BLaER1 treated with 17β-estradiol and CSF1 and Interleukin-3, amounts not matched to agents 10 nM and 100 nM (cell line): Measurements from ENCODE around the gene LRRC15.
A peak's percentile ranks its signal among the peaks of the same experiment; 100 is the strongest.

Experiments used
- H3K27ac ChIP-seq, 11 experiments: shearing (Covaris generic); formaldehyde crosslinking; 2 replicates each; pipeline ENCODE4 v1.8.1; 2022
- H3K27me3 ChIP-seq, 11 experiments: shearing (Covaris generic); formaldehyde crosslinking; 2 replicates each; pipeline ENCODE4 v1.8.1; 2022
- H3K36me3 ChIP-seq, 11 experiments: shearing (Covaris generic); formaldehyde crosslinking; 2 replicates each; pipeline ENCODE4 v1.8.1; 2022
- H3K4me1 ChIP-seq, 10 experiments: shearing (Covaris generic); formaldehyde crosslinking; 2 replicates each; pipeline ENCODE4 v1.8.1; 2022
- H3K4me2 ChIP-seq, 11 experiments: shearing (Covaris generic); formaldehyde crosslinking; 2 replicates each; pipeline ENCODE4 v1.8.1; 2022
- H3K4me3 ChIP-seq, 10 experiments: shearing (Covaris generic); formaldehyde crosslinking; 2 replicates each; pipeline ENCODE4 v1.8.1; 2022
- H3K9ac ChIP-seq, 11 experiments: shearing (Covaris generic); formaldehyde crosslinking; 2 replicates each; pipeline ENCODE4 v1.8.1; 2022
- H3K9me3 ChIP-seq, 11 experiments: shearing (Covaris generic); formaldehyde crosslinking; replicated peaks in 1 of 11; 2 replicates each; pipeline ENCODE4 v1.8.1; 2022
- H4K20me1 ChIP-seq, 11 experiments: shearing (Covaris generic); formaldehyde crosslinking; 2 replicates each; pipeline ENCODE4 v1.8.1; 2022
- Cebpa-rat ChIP-seq, 11 experiments: shearing (Covaris generic); IDR thresholded peaks; 2 replicates each; pipeline ENCODE4 v1.8.1; 2022

Gene LRRC15

GRCh38 chr3:194382892-194383223, 13.3 kb upstream of the LRRC15 start:
- H3K4me1 ChIP-seq, result peaks cover 0 to 16% (median 9%) of the 10 kb centered on the region in 10 experiments; a peak in 14 of 20 replicates
- H3K9ac ChIP-seq, result 0 out of 22 replicates have a peak overlapping the region, but pooled peaks of 1 of the 11 experiments have one; percentile 5
- H3K36me3 ChIP-seq, result no peaks in the 10 kb centered on the region
- peaks cover 0 to 32% (median 21%) of the 10 kb centered on the region in 11 experiments; a peak in 18 of 22 replicates for H3K9me3 ChIP-seq
- no peaks in the 10 kb centered on the region for H3K27me3 ChIP-seq
- peak overlapping the region in 8 of 11 experiments; percentile 23 to 64 (median 46); a peak in 14 of 22 replicates for H3K4me2 ChIP-seq
- no peaks in the 10 kb centered on the region for H4K20me1 ChIP-seq
- no peak overlapping the region for H3K4me3 ChIP-seq
- no peak for TF ChIP-seq Cebpa-rat (IDR thresholded peaks at IDR 0.05)
- no peak overlapping the region; a peak in 1 of 22 replicates for H3K27ac ChIP-seq

GRCh38 chr3:194382196-194382891, 12.8 kb upstream of the LRRC15 start:
- Histone ChIP-seq H3K4me3 (no peak overlapping the region), H3K9me3 (peaks cover 0 to 29% (median 16%) of the 10 kb centered on the region in 11 experiments; a peak in 18 of 22 replicates), H3K27me3 (no peaks in the 10 kb centered on the region), H3K4me1 (peaks cover 0 to 16% (median 9%) of the 10 kb centered on the region in 10 experiments; a peak in 14 of 20 replicates), H3K36me3 (no peaks in the 10 kb centered on the region), H3K4me2 (peak overlapping the region in 8 of 11 experiments; percentile 23 to 64 (median 46); a peak in 14 of 22 replicates), H3K9ac (0 out of 22 replicates have a peak overlapping the region, but pooled peaks of 1 of the 11 experiments have one; percentile 5), H3K27ac (no peak overlapping the region; a peak in 1 of 22 replicates), H4K20me1 (no peaks in the 10 kb centered on the region)
- no peak for TF ChIP-seq Cebpa-rat (IDR thresholded peaks at IDR 0.05)

GRCh38 chr3:194381460-194381875, 11.9 kb upstream of the LRRC15 start:
- no peak for TF ChIP-seq Cebpa-rat (IDR thresholded peaks at IDR 0.05)
- no peak overlapping the region for H3K9ac ChIP-seq
- H3K4me3 ChIP-seq, result no peak overlapping the region
- no peak overlapping the region for H3K27ac ChIP-seq
- H3K36me3 ChIP-seq, result no peaks in the 10 kb centered on the region
- H4K20me1 ChIP-seq, result no peaks in the 10 kb centered on the region
- no peaks in the 10 kb centered on the region for H3K27me3 ChIP-seq
- peaks cover 0 to 20% (median 12%) of the 10 kb centered on the region in 11 experiments; a peak in 18 of 22 replicates for H3K9me3 ChIP-seq
- peaks cover 0 to 19% (median 9%) of the 10 kb centered on the region in 10 experiments; a peak in 14 of 20 replicates for H3K4me1 ChIP-seq
- no peak overlapping the region for H3K4me2 ChIP-seq

GRCh38 chr3:194380326-194380725, 10.8 kb upstream of the LRRC15 start:
- no peak overlapping the region for H3K9ac ChIP-seq
- H3K9me3 ChIP-seq, result peaks cover 0 to 9% (median under 1%) of the 10 kb centered on the region in 11 experiments; a peak in 5 of 22 replicates
- H3K4me2 ChIP-seq, result no peak overlapping the region
- no peak overlapping the region for H3K27ac ChIP-seq
- H3K36me3 ChIP-seq, result no peaks in the 10 kb centered on the region
- no peaks in the 10 kb centered on the region for H4K20me1 ChIP-seq
- H3K27me3 ChIP-seq, result no peaks in the 10 kb centered on the region
- peaks cover 0 to 20% (median 9%) of the 10 kb centered on the region in 10 experiments; a peak in 14 of 20 replicates for H3K4me1 ChIP-seq
- TF ChIP-seq Cebpa-rat (IDR thresholded peaks at IDR 0.05), result no peak
- no peak overlapping the region for H3K4me3 ChIP-seq

GRCh38 chr3:194379651-194380050, 10.1 kb upstream of the LRRC15 start:
- Histone ChIP-seq H3K4me3 (no peak overlapping the region), H3K9me3 (peaks cover 0 to 4% (median 0%) of the 10 kb centered on the region in 11 experiments; a peak in 3 of 22 replicates), H3K4me1 (peaks cover 0 to 24% (median 9%) of the 10 kb centered on the region in 10 experiments; a peak in 14 of 20 replicates), H3K4me2 (no peak overlapping the region), H3K9ac (no peak overlapping the region), H3K36me3 (no peaks in the 10 kb centered on the region), H3K27ac (no peak overlapping the region), H3K27me3 (no peaks in the 10 kb centered on the region), H4K20me1 (no peaks in the 10 kb centered on the region)
- TF ChIP-seq Cebpa-rat (IDR thresholded peaks at IDR 0.05), result no peak

GRCh38 chr3:194379231-194379630, 9.7 kb upstream of the LRRC15 start:
- no peak for TF ChIP-seq Cebpa-rat (IDR thresholded peaks at IDR 0.05)
- Histone ChIP-seq H3K4me3 (no peak overlapping the region), H3K4me2 (no peak overlapping the region), H3K27ac (no peak overlapping the region), H4K20me1 (no peaks in the 10 kb centered on the region), H3K36me3 (no peaks in the 10 kb centered on the region), H3K27me3 (no peaks in the 10 kb centered on the region), H3K9ac (no peak overlapping the region), H3K9me3 (no peaks in the 10 kb centered on the region; a peak in 2 of 22 replicates), H3K4me1 (peaks cover 0 to 27% (median 9%) of the 10 kb centered on the region in 10 experiments; a peak in 14 of 20 replicates)

GRCh38 chr3:194377708-194378107, 8.2 kb upstream of the LRRC15 start:
- Histone ChIP-seq H3K9ac (no peak overlapping the region), H3K36me3 (no peaks in the 10 kb centered on the region), H3K9me3 (no peaks in the 10 kb centered on the region), H4K20me1 (no peaks in the 10 kb centered on the region), H3K4me1 (peaks cover 0 to 28% (median 5%) of the 10 kb centered on the region in 10 experiments; a peak in 14 of 20 replicates), H3K4me3 (no peak overlapping the region), H3K27me3 (no peaks in the 10 kb centered on the region), H3K27ac (no peak overlapping the region), H3K4me2 (no peak overlapping the region)
- no peak for TF ChIP-seq Cebpa-rat (IDR thresholded peaks at IDR 0.05)

- H3K9ac ChIP-seq, result no peak overlapping the region
- no peak for TF ChIP-seq Cebpa-rat (IDR thresholded peaks at IDR 0.05)
- no peaks in the 10 kb centered on the region for H4K20me1 ChIP-seq
- H3K27me3 ChIP-seq, result no peaks in the 10 kb centered on the region
- H3K9me3 ChIP-seq, result no peaks in the 10 kb centered on the region
- H3K4me1 ChIP-seq, result peaks cover 0 to 24% (median 0%) of the 10 kb centered on the region in 10 experiments; a peak in 3 of 20 replicates
- no peak overlapping the region for H3K4me3 ChIP-seq
- no peaks in the 10 kb centered on the region for H3K36me3 ChIP-seq
- no peak overlapping the region for H3K27ac ChIP-seq
- no peak overlapping the region for H3K4me2 ChIP-seq
Measured at GRCh38 chr3:194376241-194376560, 6.7 kb upstream of the LRRC15 start.

- Histone ChIP-seq H4K20me1 (no peaks in the 10 kb centered on the region), H3K36me3 (no peaks in the 10 kb centered on the region), H3K4me3 (no peak overlapping the region), H3K4me2 (peak overlapping the region in 1 of 11 experiments; percentile 11; a peak in 1 of 22 replicates), H3K27ac (no peak overlapping the region), H3K9me3 (no peaks in the 10 kb centered on the region), H3K4me1 (peaks cover 0 to 28% (median 3%) of the 10 kb centered on the region in 10 experiments; a peak in 14 of 20 replicates), H3K9ac (no peak overlapping the region), H3K27me3 (peaks cover 0 to under 1% (median 0%) of the 10 kb centered on the region in 11 experiments; a peak in 1 of 22 replicates)
- TF ChIP-seq Cebpa-rat (IDR thresholded peaks at IDR 0.05), result no peak
Measured at GRCh38 chr3:194375473-194376240, 6.1 kb upstream of the LRRC15 start.
